Brain microvascular endothelial cell (primary cell): Measurements from ENCODE around the gene PHC1.
"Not testable (repeated sequence)": the region's sequence is repeated elsewhere in the genome, so short reads cannot be mapped to it uniquely, and the experiment has no call there.

Experiments
- DNase-seq: peaks from one replicate; pipeline ENCODE4 v3.0.0-alpha.2; 2020
- H3K27ac ChIP-seq: fragments of 250-450 bp; sonication (Bioruptor Pico); 2 replicates; pipeline ENCODE4 v1.5.1; 2020; ENCODE audit warnings: mild to moderate bottlenecking, moderate library complexity
- H3K27me3 ChIP-seq: fragments of 250-450 bp; sonication (Bioruptor Pico); replicated peaks from 2 replicates; pipeline ENCODE4 v1.5.1; 2020; ENCODE audit warnings: mild to moderate bottlenecking
- H3K36me3 ChIP-seq: fragments of 250-450 bp; sonication (Bioruptor Pico); replicated peaks from 2 replicates; pipeline ENCODE4 v1.5.1; 2020; ENCODE audit warnings: mild to moderate bottlenecking
- H3K4me3 ChIP-seq: 2 replicates; pipeline ENCODE4 v1.5.1; 2011; ENCODE audit warnings: low read depth, mild to moderate bottlenecking, control low read depth, low read length, moderate library complexity
- in situ Hi-C: cut with HindIII; loops from 2 replicates; pipeline ENCODE4 v1.10.0; 2017; ENCODE audit warnings: low sequenced_read_pairs, low pct_ligation_motif_present
- TF ChIP-seq, protein P1 (sequence below): IDR thresholded peaks from 2 replicates; pipeline ENCODE4 v1.5.1; 2011; ENCODE audit warnings: low read depth, mild to moderate bottlenecking, moderate library complexity, low read length, control low read depth, inconsistent platforms; ENCODE audit errors: missing control alignments

Gene PHC1

DNA sequence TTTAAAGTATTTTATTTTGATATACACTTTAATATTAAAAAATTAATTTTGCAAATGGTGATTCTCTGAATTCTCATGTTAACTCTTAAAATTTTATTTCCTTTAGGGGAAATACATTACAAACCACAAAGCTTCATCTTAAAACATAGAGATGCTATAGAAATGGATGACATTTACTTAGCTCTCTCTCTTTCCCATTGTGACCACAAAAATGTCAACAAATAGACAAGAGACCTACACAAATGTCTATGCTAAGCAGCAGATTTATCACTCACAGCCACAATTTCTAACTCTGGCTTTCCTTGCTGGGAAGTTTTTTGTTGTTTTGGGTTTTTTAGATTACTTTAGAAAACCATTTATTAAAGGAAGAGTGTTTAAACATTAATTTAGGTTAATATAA lies 19.9 kb upstream of the PHC1 start:
- TF ChIP-seq, protein P1, sequence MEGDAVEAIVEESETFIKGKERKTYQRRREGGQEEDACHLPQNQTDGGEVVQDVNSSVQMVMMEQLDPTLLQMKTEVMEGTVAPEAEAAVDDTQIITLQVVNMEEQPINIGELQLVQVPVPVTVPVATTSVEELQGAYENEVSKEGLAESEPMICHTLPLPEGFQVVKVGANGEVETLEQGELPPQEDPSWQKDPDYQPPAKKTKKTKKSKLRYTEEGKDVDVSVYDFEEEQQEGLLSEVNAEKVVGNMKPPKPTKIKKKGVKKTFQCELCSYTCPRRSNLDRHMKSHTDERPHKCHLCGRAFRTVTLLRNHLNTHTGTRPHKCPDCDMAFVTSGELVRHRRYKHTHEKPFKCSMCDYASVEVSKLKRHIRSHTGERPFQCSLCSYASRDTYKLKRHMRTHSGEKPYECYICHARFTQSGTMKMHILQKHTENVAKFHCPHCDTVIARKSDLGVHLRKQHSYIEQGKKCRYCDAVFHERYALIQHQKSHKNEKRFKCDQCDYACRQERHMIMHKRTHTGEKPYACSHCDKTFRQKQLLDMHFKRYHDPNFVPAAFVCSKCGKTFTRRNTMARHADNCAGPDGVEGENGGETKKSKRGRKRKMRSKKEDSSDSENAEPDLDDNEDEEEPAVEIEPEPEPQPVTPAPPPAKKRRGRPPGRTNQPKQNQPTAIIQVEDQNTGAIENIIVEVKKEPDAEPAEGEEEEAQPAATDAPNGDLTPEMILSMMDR = no peak
- no peak overlapping the region for H3K4me3 ChIP-seq
- DNase-seq = no peak
- no peak overlapping the region for H3K27ac ChIP-seq
- in situ Hi-C loops = no loop called here
- H3K27me3 ChIP-seq = no peaks in the 10 kb centered on the region
- H3K36me3 ChIP-seq = no peaks in the 10 kb centered on the region

DNA sequence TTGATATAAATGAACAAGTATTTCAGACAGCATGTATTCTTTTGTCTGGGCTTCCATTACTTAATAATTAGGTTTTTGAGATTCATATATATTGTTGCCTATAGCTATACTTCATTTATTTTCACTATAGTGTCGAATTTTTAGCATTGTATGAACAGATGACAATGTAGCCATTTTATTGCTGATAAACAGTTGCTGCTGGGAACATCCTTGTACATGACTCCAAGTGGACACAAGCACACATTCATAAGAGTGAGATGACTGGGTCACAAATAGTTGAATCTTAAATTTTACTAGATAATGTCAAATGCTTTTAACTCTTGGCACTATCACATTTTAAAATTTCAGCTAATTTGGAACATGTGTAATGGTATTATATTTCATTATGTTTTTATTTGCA lies 19.3 kb upstream of the PHC1 start:
- no peaks in the 10 kb centered on the region for H3K27me3 ChIP-seq
- no peaks in the 10 kb centered on the region for H3K36me3 ChIP-seq
- TF ChIP-seq, protein P1 = no peak
- in situ Hi-C loops = no loop called here
- no peak overlapping the region for H3K4me3 ChIP-seq
- H3K27ac ChIP-seq = no peak overlapping the region
- no peak for DNase-seq

DNA sequence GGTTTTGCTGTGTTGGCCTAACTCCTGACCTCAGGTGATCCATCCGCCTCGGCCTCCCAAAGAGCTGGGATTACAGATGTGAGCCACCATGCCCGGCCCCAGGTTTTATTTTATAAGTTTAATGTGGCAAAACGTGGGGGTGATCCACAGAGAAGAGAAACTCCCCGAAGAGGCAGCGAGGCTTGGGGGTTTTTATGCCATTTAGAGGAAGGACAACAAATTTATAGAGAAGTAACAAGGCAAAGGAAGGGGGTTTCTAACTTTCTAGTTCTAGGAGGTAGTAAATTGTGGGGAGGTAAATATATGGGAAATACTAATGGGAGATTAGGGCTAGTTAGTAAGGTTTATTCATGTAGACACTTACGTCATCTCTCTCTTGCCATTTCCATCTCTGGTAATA lies 17.2 kb upstream of the PHC1 start:
- Histone ChIP-seq H3K36me3 (no peaks in the 10 kb centered on the region), H3K27me3 (no peaks in the 10 kb centered on the region), H3K27ac (no peak overlapping the region), H3K4me3 (no peak overlapping the region)
- in situ Hi-C loops = no loop called here
- DNase-seq = no peak
- TF ChIP-seq, protein P1 = no peak

DNA sequence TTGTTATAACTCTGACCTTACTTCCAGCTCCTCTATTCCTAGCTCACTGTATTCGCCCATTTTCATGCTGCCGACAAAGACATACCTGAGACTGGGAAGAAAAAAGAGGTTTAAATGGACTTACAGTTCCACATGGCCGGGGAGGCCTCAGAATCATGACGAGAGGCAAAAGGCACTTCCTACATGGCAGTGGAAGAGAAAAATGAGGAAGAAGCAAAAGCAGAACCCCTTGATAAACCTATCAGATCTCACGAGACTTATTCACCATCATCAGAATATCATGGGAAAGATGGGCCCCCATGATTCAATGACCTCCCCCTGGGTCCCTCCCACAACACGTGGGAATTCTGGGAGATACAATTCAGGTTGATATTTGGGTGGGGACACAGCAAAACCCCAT lies 14.5 kb upstream of the PHC1 start:
- no peak for DNase-seq
- Histone ChIP-seq H3K4me3 (no peak overlapping the region), H3K27me3 (no peaks in the 10 kb centered on the region), H3K27ac (no peak overlapping the region), H3K36me3 (no peaks in the 10 kb centered on the region)
- TF ChIP-seq, protein P1 = no peak
- in situ Hi-C loops = no loop called here

DNA sequence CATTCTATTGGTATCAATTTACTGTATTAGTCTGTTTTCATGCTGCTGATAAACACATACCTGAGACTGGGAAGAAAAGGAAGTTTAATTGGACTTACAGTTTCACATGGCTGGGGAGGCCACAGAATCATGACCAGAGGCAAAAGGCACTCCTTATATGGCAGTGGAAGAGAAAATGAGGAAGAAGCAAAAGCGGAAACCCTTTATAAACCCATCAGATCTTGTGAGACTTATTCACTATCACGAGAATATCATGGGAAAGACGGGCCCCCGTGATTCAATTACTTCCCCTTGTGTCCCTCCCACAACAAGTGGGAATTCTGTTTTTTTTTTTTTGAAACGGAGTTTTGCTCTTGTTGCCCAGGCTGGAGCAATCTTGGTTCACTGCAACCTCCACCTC lies 11.6 kb upstream of the PHC1 start:
- H3K36me3 ChIP-seq, DNase-seq, H3K27ac ChIP-seq, H3K4me3 ChIP-seq, in situ Hi-C loops, H3K27me3 ChIP-seq: not testable (repeated sequence)

DNA sequence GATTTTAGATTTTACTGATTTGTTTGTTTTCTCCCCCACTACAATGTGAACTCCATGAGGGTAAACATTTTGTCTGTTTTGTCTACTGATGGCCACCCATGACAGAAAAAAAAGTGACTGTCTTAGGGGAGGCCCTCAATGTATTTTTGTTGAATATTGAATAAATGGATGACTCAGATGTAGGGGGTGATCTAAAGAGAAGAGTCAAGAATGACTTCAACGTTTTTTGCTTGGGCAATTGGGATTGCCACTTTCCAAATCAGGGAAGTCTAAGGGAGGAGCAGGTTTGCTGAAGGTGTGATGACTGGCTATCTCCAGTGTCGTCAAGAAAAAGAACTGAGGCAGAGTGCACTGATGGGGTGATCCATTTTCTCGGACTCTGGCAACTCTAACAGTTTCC lies 10.7 kb upstream of the PHC1 start:
- in situ Hi-C loops = no loop called here
- TF ChIP-seq, protein P1 = no peak
- H3K27me3 ChIP-seq = no peaks in the 10 kb centered on the region
- no peak overlapping the region for H3K27ac ChIP-seq
- DNase-seq = no peak
- H3K36me3 ChIP-seq = no peaks in the 10 kb centered on the region
- no peak overlapping the region for H3K4me3 ChIP-seq

DNA sequence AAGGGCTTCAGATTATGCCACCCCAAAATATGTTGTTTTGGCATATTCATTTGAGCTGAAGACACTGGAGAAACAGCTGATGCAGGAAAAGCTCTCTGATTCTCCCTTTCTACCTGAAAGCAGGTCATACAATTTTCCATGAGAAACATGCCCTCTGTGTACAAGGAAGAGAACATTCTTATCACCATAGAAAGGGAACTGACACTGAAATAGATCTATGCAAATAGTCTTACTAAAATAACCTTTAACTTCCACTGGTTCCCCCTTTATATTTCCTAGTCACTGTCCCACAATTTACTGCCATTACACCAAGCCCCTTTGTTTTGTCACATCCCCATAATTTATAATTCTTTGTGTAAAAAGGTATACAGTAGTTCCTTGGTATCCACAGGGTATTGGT lies 9.6 kb upstream of the PHC1 start:
- no peaks in the 10 kb centered on the region for H3K27me3 ChIP-seq
- H3K27ac ChIP-seq = no peak overlapping the region
- in situ Hi-C loops = no loop called here
- TF ChIP-seq, protein P1 = no peak
- H3K4me3 ChIP-seq = no peak overlapping the region
- H3K36me3 ChIP-seq = no peaks in the 10 kb centered on the region
- no peak for DNase-seq
